GM18867 (cell line): ENCODE results near the gene UMODL1.

Experiments used
- ATAC-seq: cut with Tn5 transposase; IDR thresholded peaks from one replicate; pipeline ENCODE4 v1.9.1; 2021; ENCODE audit warnings: mild to moderate bottlenecking, moderate library complexity; ENCODE audit not compliant: unreplicated experiment

Gene UMODL1

GRCh38 chr21:42071146-42071737 lies at the start of gene UMODL1:
UMODL1 (plus strand) TSS chr21:42071317; CDS start chr21:42071317, 0 bp downstream.
- no peak for ATAC-seq

GRCh38 chr21:42021371-42022090 lies 49.6 kb upstream of the UMODL1 start:
- no peak for ATAC-seq

- ATAC-seq = no peak
These were observed 49.1 kb upstream of the UMODL1 start for GRCh38 chr21:42022091-42022430.

DNA sequence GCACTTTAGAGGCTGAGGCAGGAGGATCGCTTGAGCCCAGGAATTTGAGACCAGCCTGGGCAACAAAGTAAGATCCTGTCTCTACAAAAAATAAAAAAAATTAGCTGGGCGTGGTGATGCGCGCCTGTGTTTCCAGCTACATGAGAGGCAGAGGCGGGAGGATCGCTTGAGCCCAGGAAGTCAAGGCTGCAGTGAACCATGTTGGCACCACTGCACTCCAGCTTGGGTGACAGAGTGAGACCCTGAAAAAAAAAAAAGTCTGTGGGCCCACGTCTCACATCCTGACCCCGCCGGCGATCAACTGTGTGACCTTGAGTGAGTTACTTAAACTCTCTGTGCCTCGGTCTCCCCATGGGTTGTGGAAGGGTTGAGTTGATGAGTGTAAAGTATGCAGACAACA lies 48.2 kb upstream of the UMODL1 start:
- ATAC-seq = no peak

- no peak for ATAC-seq
These were observed 45.6 kb upstream of the UMODL1 start for GRCh38 chr21:42025376-42026081.

DNA sequence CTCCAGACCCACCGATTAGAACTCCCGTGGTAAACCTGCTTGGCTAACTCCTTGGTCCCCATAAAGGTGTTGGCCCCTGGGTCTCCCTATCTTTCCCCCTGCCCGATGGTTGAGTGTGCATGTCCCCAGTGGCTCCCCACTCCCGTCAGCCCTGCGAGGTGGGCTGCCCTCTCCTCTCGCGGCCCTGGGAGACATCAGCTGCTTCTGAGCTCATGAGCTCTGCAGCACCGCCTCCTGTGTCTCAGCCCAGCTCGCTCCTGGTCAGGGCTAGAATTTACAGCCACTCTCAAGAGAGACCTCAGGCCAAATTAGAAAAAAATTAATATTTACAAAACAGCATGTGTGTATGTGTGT lies 45.1 kb upstream of the UMODL1 start:
- ATAC-seq = no peak

DNA sequence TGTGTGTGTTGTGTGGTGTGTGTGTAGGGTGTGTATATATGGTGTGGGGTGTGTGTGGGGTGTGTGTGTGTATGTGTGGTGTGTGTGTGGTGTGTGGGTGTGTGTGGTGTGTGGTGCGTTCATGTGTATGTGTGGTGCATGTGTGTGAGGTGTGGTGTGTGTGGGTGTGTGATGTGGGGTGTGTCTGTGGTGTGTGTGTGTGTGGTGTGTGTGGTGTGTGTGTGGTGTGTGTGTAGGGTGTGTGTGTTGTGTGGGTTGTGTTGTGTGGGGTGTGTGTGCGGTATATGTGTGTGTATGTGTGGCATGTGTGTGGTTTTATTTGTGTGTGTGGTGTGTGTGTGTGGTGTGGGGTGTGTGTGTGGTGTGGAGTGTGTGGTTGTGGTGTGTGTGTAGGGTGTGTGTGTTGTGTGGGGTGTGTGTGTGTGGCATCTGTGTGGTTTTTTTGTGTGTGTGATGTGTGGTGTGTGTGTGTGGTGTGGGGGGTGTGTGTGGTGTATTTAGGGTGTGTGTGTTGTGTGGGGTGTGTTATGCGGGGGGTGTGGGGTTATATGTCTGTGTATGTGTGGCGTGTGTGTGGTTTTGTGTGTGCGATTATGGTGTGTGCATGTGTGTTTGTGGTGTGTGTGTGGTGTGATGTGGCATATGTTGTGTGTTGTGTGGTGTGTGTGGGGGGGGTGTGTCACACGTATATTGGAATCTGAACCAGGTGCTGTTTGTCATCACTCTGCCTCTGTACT lies 43.9 kb upstream of the UMODL1 start:
- ATAC-seq = no peak

DNA sequence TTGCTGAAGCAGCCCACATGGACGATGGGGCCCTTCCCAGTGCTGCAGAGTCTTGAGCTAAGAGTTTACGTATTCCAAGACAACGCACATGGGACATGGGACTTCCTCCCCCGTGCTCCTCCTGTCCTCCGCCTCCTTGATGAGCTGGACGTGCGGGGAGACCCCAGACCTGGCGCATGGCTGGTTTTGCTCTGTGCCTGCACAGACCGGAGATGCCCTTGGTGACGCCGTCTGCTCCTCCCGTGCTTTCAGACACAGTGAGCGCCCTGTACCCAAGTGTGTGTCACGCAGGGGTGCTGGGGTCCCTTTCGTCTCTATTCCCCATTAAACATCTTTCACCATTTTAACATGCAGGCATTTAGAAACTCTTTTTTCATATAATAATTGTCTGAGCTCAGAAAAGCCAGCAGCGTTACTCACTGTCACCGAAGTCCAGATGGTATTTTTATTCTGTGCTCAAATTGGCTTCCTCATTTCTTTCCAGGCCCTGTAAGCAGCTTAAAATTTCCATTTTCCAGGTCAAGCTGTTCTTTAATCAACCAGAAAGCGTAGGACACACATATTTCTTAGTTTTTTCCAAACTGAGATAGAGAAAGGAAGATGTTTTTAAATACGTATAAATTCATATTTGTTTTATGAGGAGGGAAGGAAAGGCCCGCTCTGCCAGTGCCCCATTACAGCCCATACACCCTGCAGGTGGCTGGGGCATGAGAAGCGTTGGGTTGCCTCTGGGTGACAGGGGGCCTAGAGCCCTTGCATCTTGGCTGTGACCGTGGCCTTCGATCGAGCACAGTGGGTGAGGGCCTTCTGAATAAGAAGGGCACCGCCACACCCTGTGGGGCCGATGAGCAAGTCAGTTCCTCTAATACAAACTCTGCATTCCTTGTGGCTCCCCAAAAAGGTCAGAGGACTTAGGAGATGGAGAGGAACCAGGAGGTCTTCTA lies 43.0 kb upstream of the UMODL1 start:
- no peak for ATAC-seq

DNA sequence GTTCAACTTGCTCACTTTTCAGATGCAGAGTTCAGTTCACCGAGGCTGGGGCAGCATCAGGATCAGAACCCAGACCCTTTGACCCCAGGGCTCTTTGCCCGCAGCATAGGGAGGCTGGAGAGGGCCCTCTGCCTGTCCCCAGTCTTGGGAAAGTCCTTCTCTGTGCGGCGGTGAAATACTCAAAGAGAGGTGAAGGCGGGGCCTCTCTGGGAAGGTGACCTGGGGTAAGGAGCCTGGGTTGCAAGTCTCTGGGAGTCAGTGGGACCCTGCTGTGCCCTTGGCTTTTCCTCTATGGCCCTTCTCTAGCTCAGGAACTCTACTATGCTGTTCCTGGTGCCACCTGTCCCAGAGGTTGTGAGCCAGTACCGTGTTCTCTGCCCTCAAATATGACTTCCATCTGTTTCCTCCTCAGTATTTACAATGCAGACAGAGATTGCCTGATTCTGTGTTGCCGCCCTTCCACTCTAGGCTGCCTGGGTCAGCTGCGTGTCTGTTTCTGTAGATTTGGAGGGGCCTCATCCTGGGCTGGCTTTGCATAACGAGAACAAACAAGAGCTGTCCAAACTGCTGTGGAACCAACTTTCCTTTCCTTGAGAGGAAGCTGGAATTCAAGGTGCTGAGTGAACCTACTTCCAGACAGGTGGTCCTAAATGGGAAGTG lies 42.2 kb upstream of the UMODL1 start:
- ATAC-seq = no peak

GRCh38 chr21:42030311-42030710 lies 40.8 kb upstream of the UMODL1 start:
- no peak for ATAC-seq

DNA sequence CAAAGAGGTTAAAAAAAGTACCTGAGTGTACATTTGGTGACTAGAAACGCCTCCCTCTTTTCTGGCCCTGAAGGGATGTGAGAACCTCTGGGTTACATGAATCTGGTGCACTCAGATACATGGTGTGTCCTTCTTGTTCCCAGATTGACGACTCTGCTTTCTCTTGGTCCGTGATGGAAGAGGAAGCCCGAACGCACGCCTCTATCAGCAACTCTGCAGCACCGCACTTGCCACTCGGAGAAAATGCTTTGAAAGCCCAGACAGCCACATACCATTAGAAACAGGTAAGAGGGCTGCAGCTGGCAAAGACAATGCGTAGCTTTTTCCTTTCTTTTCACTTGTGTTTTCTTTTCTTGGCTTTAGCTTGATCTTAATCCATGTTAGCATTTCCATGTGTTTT lies 39.9 kb upstream of the UMODL1 start:
- ATAC-seq = no peak

- ATAC-seq = peak; percentile 53
These were observed 39.3 kb upstream of the UMODL1 start for GRCh38 chr21:42031816-42032215.

GRCh38 chr21:42032266-42032665 lies 38.9 kb upstream of the UMODL1 start:
- no peak for ATAC-seq

- no peak for ATAC-seq
These were observed 38.1 kb upstream of the UMODL1 start for GRCh38 chr21:42032968-42033367.

DNA sequence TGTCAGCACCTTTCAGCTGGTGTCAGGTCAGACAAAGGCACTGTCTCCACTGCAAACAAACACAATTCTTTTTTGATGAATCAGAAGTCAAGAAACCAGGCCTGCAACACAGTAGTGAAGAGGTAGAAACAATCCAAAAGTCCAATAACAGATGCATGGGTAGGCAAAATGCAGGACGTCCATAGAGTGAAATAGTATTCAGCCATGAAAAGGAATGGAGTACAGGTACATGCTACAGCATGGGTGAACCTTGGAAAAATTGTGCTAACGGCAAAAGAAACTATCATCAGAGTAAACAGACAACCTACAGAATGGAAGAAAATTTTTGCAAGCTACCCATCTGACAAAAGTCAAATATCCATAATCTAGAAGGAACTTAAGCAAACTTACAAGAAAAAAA lies 34.8 kb upstream of the UMODL1 start:
- ATAC-seq = no peak

- no peak for ATAC-seq
These were observed 33.6 kb upstream of the UMODL1 start for GRCh38 chr21:42037516-42037915.

GRCh38 chr21:42037943-42038342 lies 33.2 kb upstream of the UMODL1 start:
- ATAC-seq = no peak

- ATAC-seq = no peak
These were observed 32.7 kb upstream of the UMODL1 start for GRCh38 chr21:42038393-42038792.

DNA sequence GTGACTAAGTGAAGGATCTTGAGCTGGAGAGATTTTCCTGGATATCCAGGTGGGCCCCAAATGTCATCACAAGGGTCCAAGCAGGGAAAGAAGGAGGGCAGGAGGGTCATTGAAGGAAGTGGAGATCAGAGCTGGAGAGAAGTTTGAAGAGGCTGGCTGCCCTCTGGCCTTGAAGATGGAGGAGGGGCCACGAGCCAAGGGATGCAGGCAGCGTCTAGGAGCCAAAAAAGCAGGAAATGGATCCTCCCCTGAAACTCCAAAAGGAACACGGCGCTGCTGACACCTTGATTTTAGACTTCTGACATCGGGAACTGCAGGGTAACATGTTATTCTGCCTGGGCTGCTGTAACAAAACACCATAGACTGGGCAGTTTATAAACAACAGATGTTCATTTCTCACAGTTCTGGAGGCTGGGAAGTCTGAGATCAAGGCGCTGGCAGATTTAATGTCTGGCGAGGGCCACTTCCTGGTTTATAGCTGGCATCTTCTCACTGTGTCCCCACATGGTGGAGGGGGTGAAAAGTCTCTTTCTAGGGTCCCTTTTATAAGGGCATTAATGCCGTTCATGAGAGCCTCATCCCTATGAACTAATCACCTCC lies 32.2 kb upstream of the UMODL1 start:
- no peak for ATAC-seq

DNA sequence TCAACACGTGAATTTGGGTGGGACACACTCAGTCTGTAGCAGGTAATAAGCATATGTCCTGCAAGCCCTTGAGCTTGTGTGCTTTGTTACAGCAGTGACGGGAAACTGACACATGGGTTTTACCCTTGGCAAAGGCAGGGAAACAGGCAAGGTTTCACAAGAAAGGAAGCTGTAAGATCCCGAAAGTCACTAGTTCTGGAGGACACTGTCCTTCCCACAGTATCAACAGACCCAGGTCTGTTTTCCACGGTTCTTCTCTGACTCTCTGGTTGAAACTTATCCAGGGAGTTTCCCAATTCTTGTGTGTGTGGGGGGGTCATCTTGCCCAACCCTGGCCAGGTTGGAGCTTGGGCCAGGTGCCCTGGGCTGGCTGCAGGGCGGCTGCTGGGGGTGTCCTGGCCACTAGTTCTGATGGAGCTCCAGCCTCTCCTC lies 31.6 kb upstream of the UMODL1 start:
- ATAC-seq = no peak
